RWPE1 (cell line): ENCODE measurements around the gene KRTAP4-2.
"Not testable (repeated sequence)": the region's sequence is repeated elsewhere in the genome, so short reads cannot be mapped to it uniquely, and the experiment has no call there.

ENCODE experiments used
- CTCF ChIA-PET: fragments of 350-600 bp; sonication (Branson Sonifier 250); formaldehyde crosslinking; extraction: SDS; loops from one replicate; lab custom pipeline; 2021; lab: Yijun Ruan, JAX
- POLR2A ChIA-PET: fragments of 400-600 bp; formaldehyde crosslinking; extraction: SDS; loops from one replicate; lab custom pipeline; 2020; ENCODE audit warnings: antibody characterized with exemption; ENCODE audit not compliant: low non-redundant PET; lab: Yijun Ruan, JAX
- DNase-seq: peaks from one replicate; pipeline ENCODE4 v3.0.0; 2012; ENCODE audit warnings: low spot score
- H3K27ac ChIP-seq: fragments of 450-650 bp; 2 replicates; pipeline ENCODE4 v1.5.1; 2017
- CTCF ChIP-seq: fragments of 450-650 bp; conservative IDR thresholded peaks from 2 replicates; pipeline ENCODE4 v1.5.1; 2017; ENCODE audit warnings: low read depth, mild to moderate bottlenecking

KRTAP4-2 gene

GRCh38 chr17:41199421-41200078 is 21.5 kb upstream of the KRTAP4-2 start:
- DNase-seq, result no peak
- H3K27ac ChIP-seq, result no peak overlapping the region
- ChIA-PET POLR2A (no interaction called here), CTCF (no interaction called here)
- TF ChIP-seq CTCF, result no peak

- ChIA-PET POLR2A (no interaction called here), CTCF (no interaction called here)
- no peak overlapping the region for H3K27ac ChIP-seq
- no peak for DNase-seq
- no peak for TF ChIP-seq CTCF
Measured at GRCh38 chr17:41196068-41196467, 18.0 kb upstream of the KRTAP4-2 start.

- DNase-seq, result no peak
- CTCF ChIA-PET, result interaction anchor here (0.7 kb wide), 1 partner anchor 305 kb away, joined by 5 read pairs; no protein-coding TSS in a partner anchor
- TF ChIP-seq CTCF, result no peak
- POLR2A ChIA-PET, result no interaction called here
- no peak overlapping the region for H3K27ac ChIP-seq
Measured at GRCh38 chr17:41190328-41190727, 12.3 kb upstream of the KRTAP4-2 start.

GRCh38 chr17:41189837-41190318 is 11.9 kb upstream of the KRTAP4-2 start, which contains the start of gene KRTAP9-1:
TSS of gene KRTAP9-1 (plus strand) at chr17:41189887. CDS start at chr17:41189887, 0 bp downstream.
- CTCF ChIA-PET, result interaction anchor here (0.7 kb wide), 1 partner anchor 306 kb away, joined by 5 read pairs; no protein-coding TSS in a partner anchor
- POLR2A ChIA-PET, H3K27ac ChIP-seq, DNase-seq: not testable (repeated sequence)

GRCh38 chr17:41186872-41187271 is 8.9 kb upstream of the KRTAP4-2 start:
- no peak overlapping the region for H3K27ac ChIP-seq
- no peak for DNase-seq
- ChIA-PET CTCF (no interaction called here), POLR2A (no interaction called here)
- no peak for TF ChIP-seq CTCF

GRCh38 chr17:41185001-41185400 is 7.0 kb upstream of the KRTAP4-2 start:
- no peak overlapping the region for H3K27ac ChIP-seq
- no peak for DNase-seq
- TF ChIP-seq CTCF, result no peak
- ChIA-PET POLR2A (no interaction called here), CTCF (interaction anchor here (0.6 to 1.0 kb wide), 2 partner anchors 11 to 175 kb away, joined by 3 read pairs; no protein-coding TSS in a partner anchor)

GRCh38 chr17:41184480-41184961 is 6.5 kb upstream of the KRTAP4-2 start, which contains the start of gene KRTAP4-1:
TSS of gene KRTAP4-1 (minus strand) at chr17:41184911. CDS start at chr17:41184854, 57 bp downstream.
- DNase-seq, result no peak
- no peak for TF ChIP-seq CTCF
- POLR2A ChIA-PET, result no interaction called here
- H3K27ac ChIP-seq, result no peak within 1 kb of the TSS
- CTCF ChIA-PET, result interaction anchor here (1.0 kb wide), 1 partner anchor 175 kb away, joined by 3 read pairs; no protein-coding TSS in a partner anchor
